ENCODE results near the gene EHF. TPM values are rescaled to one million over a fixed set of nuclear protein-coding genes. Genes with fewer than 3 reads are reported as not detected.

Gene EHF
- total and polyA plus RNA-seq, 2 of the 8 experiments (the other 6 are each of a cell fraction or from before 2014, with no cell fraction given) = not detected

- TF ChIP-seq ASH2L (IDR thresholded peaks at IDR 0.05; ENCODE audit: low read length) (no peak), EZH2 (IDR thresholded peaks at IDR 0.05; ENCODE audit: low read depth, low read length, severe bottlenecking) (no peak)
Measured at GRCh38 chr11:34609187-34609751, 11.6 kb upstream of the EHF start (continued).
